OCI-LY1 (cell line): Measurements from ENCODE around the gene FBP2.

Experiments used
- H2AFZ ChIP-seq: fragments of 200-600 bp; sonication (generic), shearing (Covaris generic); 2 replicates; pipeline ENCODE4 v1.6.0; 2014; ENCODE audit warnings: antibody characterized with exemption, mild to moderate bottlenecking, low read length
- H3F3A ChIP-seq: fragments of 200-600 bp; sonication (generic), shearing (Covaris generic); 2 replicates; pipeline ENCODE4 v1.6.0; 2014; ENCODE audit warnings: mild to moderate bottlenecking, antibody characterized with exemption, low read length, moderate library complexity; ENCODE audit not compliant: insufficient read depth
- H3K27ac ChIP-seq: fragments of 200-600 bp; sonication (generic); 2 replicates; pipeline ENCODE4 v1.5.1; 2014; ENCODE audit warnings: low read length, mixed run types, mild to moderate bottlenecking, low read depth; ENCODE audit not compliant: poor library complexity, severe bottlenecking
- H3K27me3 ChIP-seq: fragments of 200-600 bp; sonication (generic); 2 replicates; pipeline ENCODE4 v1.6.0; 2014; ENCODE audit warnings: antibody characterized with exemption, mild to moderate bottlenecking, low read length, moderate library complexity; ENCODE audit not compliant: insufficient read depth
- H3K36me3 ChIP-seq: fragments of 200-600 bp; sonication (generic); 2 replicates; pipeline ENCODE4 v1.6.1; 2014; ENCODE audit warnings: mild to moderate bottlenecking, antibody characterized with exemption, low read length, moderate library complexity, mixed read lengths; ENCODE audit not compliant: insufficient read depth
- H3K4me1 ChIP-seq: fragments of 200-600 bp; sonication (generic); 2 replicates; pipeline ENCODE4 v1.5.1; 2014; ENCODE audit warnings: mild to moderate bottlenecking, low read length, moderate library complexity; ENCODE audit not compliant: insufficient read depth, severe bottlenecking
- H3K4me2 ChIP-seq: fragments of 200-600 bp; sonication (generic), shearing (Covaris generic); 2 replicates; pipeline ENCODE4 v1.6.1; 2014; ENCODE audit warnings: low read length
- H3K4me3 ChIP-seq: fragments of 200-600 bp; sonication (generic); 2 replicates; pipeline ENCODE4 v1.5.1; 2014; ENCODE audit warnings: low read length, low read depth, mild to moderate bottlenecking, mixed read lengths; ENCODE audit not compliant: poor library complexity, severe bottlenecking
- H3K79me2 ChIP-seq: fragments of 200-600 bp; shearing (Covaris generic); 2 replicates; pipeline ENCODE4 v1.6.1; 2016; ENCODE audit warnings: mixed run types, low read length, mixed read lengths; ENCODE audit not compliant: insufficient read depth
- H3K9ac ChIP-seq: fragments of 200-600 bp; sonication (generic), shearing (Covaris generic); 2 replicates; pipeline ENCODE4 v1.6.1; 2014; ENCODE audit warnings: mild to moderate bottlenecking, low read length, mixed read lengths
- H3K9me2 ChIP-seq: fragments of 200-600 bp; sonication (generic), shearing (Covaris generic); 2 replicates; pipeline ENCODE4 v1.6.1; 2014; ENCODE audit warnings: low read depth, mild to moderate bottlenecking, low read length, mixed read lengths
- H3K9me3 ChIP-seq: fragments of 200-600 bp; shearing (Covaris generic); 2 replicates; pipeline ENCODE4 v1.6.1; 2014; ENCODE audit warnings: low read length, mixed read lengths
- H4K20me1 ChIP-seq: fragments of 200-600 bp; sonication (generic), shearing (Covaris generic); 2 replicates; pipeline ENCODE4 v1.6.0; 2016; ENCODE audit warnings: mild to moderate bottlenecking, low read length; ENCODE audit not compliant: insufficient read depth
- CTCF ChIP-seq: fragments of 200-600 bp; sonication (generic), shearing (Covaris generic); IDR thresholded peaks from 2 replicates; pipeline ENCODE4 v1.5.1; 2017; ENCODE audit warnings: mild to moderate bottlenecking, antibody characterized with exemption, low read length, moderate library complexity, mixed read lengths
- EZH2 ChIP-seq: fragments of 200-600 bp; sonication (generic), shearing (Covaris generic); IDR thresholded peaks from 2 replicates; pipeline ENCODE4 v1.8.0; 2017; ENCODE audit warnings: borderline replicate concordance, mixed run types, mild to moderate bottlenecking, antibody characterized with exemption, low read length, moderate library complexity, mixed read lengths

The FBP2 gene

GRCh38 chr9:94606646-94607422, 13.2 kb upstream of the FBP2 start:
- H3F3A ChIP-seq = no peaks in the 10 kb centered on the region
- no peak overlapping the region for H3K4me3 ChIP-seq
- TF ChIP-seq CTCF (no peak), EZH2 (no peak)
- H3K79me2 ChIP-seq = no peaks in the 10 kb centered on the region
- no peaks in the 10 kb centered on the region for H3K9me3 ChIP-seq
- peaks cover 34% of the 10 kb centered on the region for H3K4me1 ChIP-seq
- H3K27ac ChIP-seq = peak overlapping the region; percentile 54
- H3K9ac ChIP-seq = no peak overlapping the region
- no peaks in the 10 kb centered on the region for H3K36me3 ChIP-seq
- no peak overlapping the region for H2AFZ ChIP-seq
- H3K27me3 ChIP-seq = no peaks in the 10 kb centered on the region
- H4K20me1 ChIP-seq = no peaks in the 10 kb centered on the region
- no peaks in the 10 kb centered on the region for H3K9me2 ChIP-seq
- H3K4me2 ChIP-seq = peak overlapping the region; percentile 10; the same call in 1 of the 2 replicates

DNA sequence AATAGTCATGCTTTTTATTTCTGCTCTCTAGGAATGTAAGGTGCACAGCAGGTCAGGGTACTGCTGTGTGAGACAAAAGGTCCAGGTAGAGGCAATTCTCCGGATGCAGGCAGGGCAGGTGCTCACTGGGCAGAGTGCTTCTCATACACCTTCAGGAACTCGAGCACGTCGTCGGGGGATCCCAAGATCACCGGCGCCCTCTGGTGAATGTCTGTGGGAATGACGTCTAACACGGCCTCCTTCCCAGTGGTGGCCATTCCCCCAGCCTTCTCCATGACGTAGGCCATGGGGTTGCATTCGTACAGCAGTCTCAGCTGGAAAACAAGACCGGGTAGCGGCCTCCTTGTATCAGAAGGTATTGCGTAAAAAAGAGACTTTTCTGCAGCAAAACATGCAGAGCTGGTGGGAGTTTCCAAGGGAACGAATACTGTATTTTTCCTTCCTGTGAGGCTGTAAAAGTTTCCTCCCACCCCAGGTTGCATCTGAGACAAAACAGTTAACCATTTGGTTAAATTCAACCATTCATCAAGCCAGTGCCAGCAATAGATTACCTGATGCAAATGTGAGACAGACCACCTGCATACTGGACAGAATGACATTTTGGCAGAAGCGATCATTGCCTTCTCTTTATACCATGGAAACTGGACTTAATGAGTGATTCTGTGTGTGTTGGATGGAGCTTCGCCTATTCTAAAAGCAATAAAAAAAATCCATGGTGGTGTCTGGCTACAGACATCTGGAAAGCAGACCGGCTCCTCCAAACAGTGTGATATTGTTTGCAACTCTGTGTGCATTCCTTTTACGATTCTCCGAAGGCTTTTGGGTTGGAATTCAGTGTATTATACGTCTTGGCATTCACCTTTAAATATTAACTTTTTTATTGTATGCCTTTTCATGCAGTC, 9.9 kb upstream of the FBP2 start:
- Histone ChIP-seq H3K9me3 (no peaks in the 10 kb centered on the region), H3K27me3 (no peaks in the 10 kb centered on the region), H3K27ac (peak overlapping the region; percentile 1), H2AFZ (no peak overlapping the region), H3K36me3 (no peaks in the 10 kb centered on the region), H3K4me2 (peak overlapping the region; percentile 16; the same call in 1 of the 2 replicates), H3F3A (no peaks in the 10 kb centered on the region), H3K9me2 (no peaks in the 10 kb centered on the region), H4K20me1 (no peaks in the 10 kb centered on the region), H3K4me1 (peaks cover 53% of the 10 kb centered on the region), H3K4me3 (no peak overlapping the region), H3K79me2 (no peaks in the 10 kb centered on the region), H3K9ac (no peak overlapping the region)
- TF ChIP-seq EZH2 (no peak), CTCF (peak; percentile 76)

DNA sequence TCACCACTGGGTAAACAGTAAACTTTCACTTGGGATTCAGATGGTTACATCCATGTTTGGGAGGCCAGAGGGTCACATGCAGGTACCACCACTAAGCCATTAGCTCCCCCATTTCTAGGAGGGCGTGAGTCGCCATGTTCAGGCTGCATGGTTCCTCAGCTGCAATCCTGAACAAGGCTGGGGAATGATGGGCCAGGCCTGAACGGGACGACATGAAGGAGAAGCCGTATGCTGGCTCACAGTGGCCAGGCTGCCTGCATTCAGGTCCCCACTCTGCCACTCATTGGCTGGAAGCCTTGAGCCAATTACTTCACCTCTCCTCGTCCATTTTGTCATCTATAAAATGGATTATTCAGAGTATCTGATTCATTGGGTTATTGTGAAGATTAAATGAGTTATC, 9.0 kb upstream of the FBP2 start:
- no peak overlapping the region for H3K4me2 ChIP-seq

More for the DNA sequence above, 9.0 kb upstream of the FBP2 start:
- Histone ChIP-seq H2AFZ (no peak overlapping the region), H4K20me1 (no peaks in the 10 kb centered on the region), H3K9me2 (no peaks in the 10 kb centered on the region), H3K9me3 (no peaks in the 10 kb centered on the region), H3K4me1 (peaks cover 46% of the 10 kb centered on the region), H3K4me3 (no peak overlapping the region), H3K79me2 (no peaks in the 10 kb centered on the region), H3K27ac (no peak overlapping the region), H3K36me3 (no peaks in the 10 kb centered on the region), H3F3A (no peaks in the 10 kb centered on the region), H3K9ac (no peak overlapping the region), H3K27me3 (no peaks in the 10 kb centered on the region)
- TF ChIP-seq EZH2 (no peak), CTCF (no peak)
